T-helper 2 cell treated with Interferon-gamma antibody and Interleukin-4, amounts not matched to agents 100 ng/mL and 5 ng/mL, for 36 hours (primary cell): ENCODE results near the gene GDPD2. TPM values are rescaled to one million over a fixed set of nuclear protein-coding genes. Genes with fewer than 3 reads are reported as not detected.

Experiments used
- intact Hi-C: fragments of 100-400 bp; cut with micrococcal nuclease; formaldehyde crosslinking; loops from one replicate; pipeline ENCODE4 v1.15.1; 2023
- total RNA-seq: library from RNA; stranded (reverse); gene quantifications from 2 replicates; pipeline ENCODE4 v1.2.3, GENCODE V29; 2022

Gene GDPD2
- total RNA-seq, 1 donor from 2014 or later = 0.25 TPM

- intact Hi-C loops = no loop called here
Measured at GRCh38 chrX:70468709-70469108, 45.6 kb downstream of the GDPD2 start.

- intact Hi-C loops = no loop called here
Measured at GRCh38 chrX:70470850-70471289, 47.8 kb downstream of the GDPD2 start.

DNA sequence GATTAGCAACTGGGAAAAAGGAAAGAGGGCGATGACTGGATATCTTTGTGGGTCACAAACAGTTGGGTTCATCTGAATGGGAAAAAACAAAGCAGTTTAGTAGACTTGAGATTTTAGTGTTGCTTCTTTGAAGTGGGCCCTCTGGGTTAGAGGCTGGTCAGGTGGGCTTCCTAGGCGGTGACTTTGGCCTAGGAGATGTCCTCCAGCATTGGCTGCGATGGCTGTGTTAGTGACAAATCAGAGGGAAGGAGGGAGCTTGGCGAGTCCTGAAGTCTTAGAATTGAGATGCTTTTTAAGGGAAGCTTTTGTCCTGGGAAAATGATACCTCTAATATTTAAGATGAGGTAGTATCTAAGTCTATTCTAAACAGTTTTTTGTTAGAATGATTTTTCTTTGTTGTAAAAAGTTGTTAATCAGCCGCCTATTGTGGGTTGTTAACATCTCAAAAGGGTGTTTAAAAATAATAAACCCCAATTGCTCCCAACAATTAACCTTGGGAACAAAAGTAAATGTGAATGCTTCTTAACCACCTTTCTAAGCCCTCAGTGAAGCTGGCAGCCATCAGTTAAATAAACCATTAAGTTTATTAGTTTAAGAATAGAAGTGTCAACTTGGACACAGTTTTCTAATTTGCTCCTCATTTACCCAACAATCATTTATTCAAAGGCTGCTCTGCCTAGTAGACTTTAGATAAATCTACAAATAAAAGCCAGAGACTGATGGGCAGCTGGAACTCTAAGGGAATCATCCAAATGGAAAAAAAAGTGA, 53.2 kb downstream of the GDPD2 start:
- intact Hi-C loops = no loop called here

- intact Hi-C loops = no loop called here
Measured at GRCh38 chrX:70476934-70477733, 54.0 kb downstream of the GDPD2 start.

DNA sequence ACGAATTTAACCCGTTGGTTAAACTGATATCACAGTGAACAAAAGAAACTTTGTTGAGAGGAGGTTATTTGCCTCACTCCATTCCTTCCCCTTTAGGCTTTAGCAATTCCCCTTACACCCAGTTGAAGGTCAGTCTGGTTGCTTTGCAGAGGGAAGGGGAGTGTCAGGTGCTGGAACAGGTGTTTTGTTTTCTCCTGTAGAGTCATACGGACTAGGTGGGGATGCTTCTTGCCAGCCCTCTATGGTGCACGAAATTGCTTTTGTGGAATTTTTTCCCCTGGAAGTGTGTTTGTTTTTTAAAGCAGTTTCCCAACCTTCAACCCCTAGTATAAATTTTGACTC, 54.6 kb downstream of the GDPD2 start:
- intact Hi-C loops = no loop called here

DNA sequence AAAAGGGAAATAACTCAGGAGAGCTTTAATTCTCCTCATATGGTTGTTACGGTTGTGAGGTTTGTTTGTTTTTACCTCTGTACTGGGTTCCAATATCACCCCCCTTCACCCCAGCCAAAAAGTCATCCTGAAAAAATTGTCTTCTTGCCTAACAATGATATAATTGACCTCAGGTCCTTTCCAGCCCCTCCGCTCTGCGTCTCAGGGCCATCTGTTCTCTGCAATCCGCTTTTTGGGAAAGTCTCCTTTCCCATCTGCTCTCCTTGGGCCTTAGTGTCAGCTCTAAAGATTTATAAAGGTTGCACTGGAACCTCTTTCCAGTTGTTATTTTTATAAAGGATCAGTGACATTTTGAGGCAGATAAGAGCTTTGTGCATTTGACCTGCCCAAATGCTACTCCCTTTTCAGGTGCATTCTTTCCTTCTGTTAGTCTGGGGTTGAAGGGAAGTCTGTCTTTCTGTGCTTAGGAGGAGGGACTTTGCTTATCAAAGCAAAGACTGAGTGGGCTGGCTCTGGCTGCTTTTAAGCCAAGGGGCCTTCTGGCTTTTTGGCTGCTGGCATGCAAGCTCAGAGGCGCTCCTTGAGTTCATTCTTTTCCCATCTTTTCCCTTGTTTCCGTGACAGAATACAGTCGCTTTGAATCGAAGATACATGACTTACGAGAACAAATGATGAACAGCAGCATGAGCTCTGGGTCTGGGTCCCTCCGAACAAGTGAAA, 55.6 kb downstream of the GDPD2 start:
- intact Hi-C loops = no loop called here

DNA sequence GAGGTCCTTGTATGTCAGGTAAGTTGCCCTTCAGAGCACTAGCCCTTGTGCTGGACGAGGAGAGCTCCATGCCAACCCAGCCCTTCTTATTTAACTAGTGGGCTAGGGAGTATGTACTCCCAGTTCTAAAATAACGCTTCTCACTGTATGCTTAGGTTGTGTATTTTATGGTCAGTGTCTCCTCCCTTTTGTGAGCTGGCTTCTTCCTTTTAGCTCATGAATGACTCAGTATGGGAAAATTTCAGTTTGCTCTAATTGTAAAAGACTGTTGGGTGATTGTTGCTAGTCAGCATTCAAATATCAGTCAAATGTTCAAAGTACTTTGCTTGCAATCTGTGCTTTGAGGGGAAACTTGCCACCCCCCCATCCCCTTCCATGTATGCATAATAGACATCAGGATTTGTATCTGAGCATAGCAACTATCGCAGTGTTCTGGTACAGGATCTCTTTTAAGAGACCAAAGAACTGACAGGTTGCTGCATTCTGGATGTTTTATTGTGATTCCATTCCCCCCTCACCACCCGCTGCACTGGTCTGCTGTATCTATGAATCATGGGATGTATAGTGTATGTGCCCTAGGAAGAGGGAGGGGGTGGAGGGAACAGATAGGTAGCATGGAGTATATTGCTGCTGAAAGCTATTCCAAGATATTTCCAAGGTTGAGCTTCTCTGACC, 56.3 kb downstream of the GDPD2 start:
- intact Hi-C loops = no loop called here

GRCh38 chrX:70479922-70480659, 57.0 kb downstream of the GDPD2 start:
- intact Hi-C loops = no loop called here

- intact Hi-C loops = no loop called here
Measured at GRCh38 chrX:70480660-70481018, 57.5 kb downstream of the GDPD2 start.

DNA sequence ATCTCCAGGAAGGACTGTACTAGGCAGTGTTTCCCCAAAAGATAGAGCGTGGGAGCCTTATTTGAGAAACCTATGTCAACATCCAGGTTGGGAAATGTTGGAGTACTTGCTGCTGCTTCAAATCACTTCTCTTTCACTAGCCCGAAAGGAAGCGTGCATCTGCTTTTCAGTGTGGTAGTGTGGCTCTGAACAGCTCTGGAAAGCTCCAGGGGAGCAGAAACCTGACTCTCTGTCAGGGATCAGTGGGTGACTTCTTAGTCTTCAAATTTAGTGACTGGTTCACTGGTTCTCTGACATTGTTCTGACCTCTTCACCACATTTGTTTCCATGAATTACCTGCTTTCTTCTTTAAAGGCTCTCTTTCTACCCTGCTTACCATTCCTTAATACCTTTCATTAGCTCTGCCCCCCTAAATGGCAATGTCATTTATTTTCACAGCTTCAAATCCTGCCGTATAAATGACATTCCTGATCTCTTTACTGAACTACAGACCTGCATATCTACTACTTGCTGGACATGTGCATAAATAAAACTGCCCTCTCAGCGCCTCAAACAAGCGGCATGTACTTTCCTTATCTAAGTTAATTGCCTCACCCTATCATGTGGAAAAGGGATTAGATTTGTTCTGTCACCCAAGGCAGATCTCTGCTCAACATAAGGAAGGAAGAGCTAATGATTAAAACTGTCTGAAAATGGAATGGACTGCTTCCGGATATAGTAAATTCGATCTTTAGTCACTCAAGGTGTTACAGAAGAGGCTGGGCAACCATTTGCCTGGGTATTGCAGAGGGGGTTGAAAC, 58.6 kb downstream of the GDPD2 start:
- intact Hi-C loops = no loop called here

DNA sequence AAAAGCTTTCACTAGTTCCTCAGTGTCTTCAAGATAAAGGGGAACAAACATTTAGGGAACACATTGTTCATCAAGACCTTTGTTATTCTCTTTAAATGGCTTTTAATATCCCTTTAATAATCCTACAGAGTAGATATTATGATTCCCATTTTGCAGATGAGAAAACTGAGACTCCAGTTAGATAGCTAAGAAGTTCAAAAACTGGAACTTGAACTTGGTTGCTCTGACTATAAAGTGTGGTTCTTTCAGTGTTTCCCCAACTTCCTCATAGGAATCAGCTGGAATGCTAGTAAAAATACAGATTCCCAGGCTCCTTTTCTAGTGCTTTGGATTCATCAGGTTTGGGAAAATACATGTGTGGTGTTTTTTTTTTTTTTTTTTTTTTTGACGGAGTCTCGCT, 59.2 kb downstream of the GDPD2 start:
- intact Hi-C loops = no loop called here

Other genes with a start within 250 kb of the GDPD2 start
- gene DGAT2L6, start 245.8 kb upstream of the GDPD2 start, total RNA-seq = not detected in 2 replicates
- gene AWAT1, start 188.7 kb upstream of the GDPD2 start, total RNA-seq = not detected in 2 replicates
- 0.20 and 0.34 TPM in 2 replicates for gene P2RY4, start 163.1 kb upstream of the GDPD2 start, total RNA-seq
- not detected in 2 replicates for gene ARR3, start 155.0 kb upstream of the GDPD2 start, total RNA-seq
- gene RAB41, start 141.1 kb upstream of the GDPD2 start, total RNA-seq = not detected in 2 replicates
- gene PDZD11, start 133.4 kb upstream of the GDPD2 start, total RNA-seq = 34.7 and 35.5 TPM in 2 replicates
- 32.2 and 33.7 TPM in 2 replicates for gene KIF4A, start 133.2 kb upstream of the GDPD2 start, total RNA-seq
- gene DLG3, start 21.5 kb downstream of the GDPD2 start, total RNA-seq = 14.2 and 21.1 TPM in 2 replicates